ENCODE results near the gene UTP3. TPM values are rescaled to one million over a fixed set of nuclear protein-coding genes. Genes with fewer than 3 reads are reported as not detected.

UTP3 gene
- total and polyA plus RNA-seq, 9 of the 15 experiments (the other 6 are each of a cell fraction or from before 2014, with no cell fraction given) = 11.9 to 69.3 (median 34.0) TPM

GRCh38 chr4:70722199-70722791 lies 34.0 kb downstream of the UTP3 start (continued):
- TF ChIP-seq RERE (CRISPR knock-in tag; IDR thresholded peaks at IDR 0.05; ENCODE audit: borderline replicate concordance) (no peak), ZNF121 (CRISPR knock-in tag; conservative IDR thresholded peaks at IDR 0.05) (no peak), ATF3 (IDR thresholded peaks at IDR 0.05) (peak; percentile 89), ATF3 (CRISPR knock-in tag; conservative IDR thresholded peaks at IDR 0.05) (no peak), ZNF512 (tag; IDR thresholded peaks at IDR 0.05) (no peak), ATF1 (CRISPR knock-in tag; IDR thresholded peaks at IDR 0.05) (no peak), ATF1 (tag; IDR thresholded peaks at IDR 0.05) (peak; percentile 64), THAP12 (CRISPR knock-in tag; IDR thresholded peaks at IDR 0.05) (no peak), FOSL1 (tag; conservative IDR thresholded peaks at IDR 0.05) (peak; percentile 91), DACH1 (IDR thresholded peaks at IDR 0.05; ENCODE audit: partially characterized antibody) (no peak), AFF1 (IDR thresholded peaks at IDR 0.05; ENCODE audit: low read depth in 1 of 2, partially characterized antibody in 2 of 2) (no peak), HMGN3 (IDR thresholded peaks at IDR 0.05; ENCODE audit: borderline replicate concordance, extremely low read depth, insufficient read length, low read depth, low read length) (no peak)

Measured in K562 (cell line).